H1 (cell line): Measurements from ENCODE around the gene TMEM187.

ENCODE experiments used
- BRCA1 ChIP-seq: IDR thresholded peaks from 2 replicates; pipeline ENCODE4 v1.6.1; 2012; ENCODE audit warnings: low read depth, low read length, improper control_type of control experiment
- JUN ChIP-seq: IDR thresholded peaks from 2 replicates; pipeline ENCODE4 v1.6.1; 2011; ENCODE audit warnings: low read depth, mild to moderate bottlenecking, improper control_type of control experiment, low read length
- JUND ChIP-seq: IDR thresholded peaks from 2 replicates; pipeline ENCODE4 v1.6.1; 2011; ENCODE audit warnings: mild to moderate bottlenecking, improper control_type of control experiment, low read length
- PHF8 ChIP-seq: fragments of 200-600 bp; sonication (generic); conservative IDR thresholded peaks from 2 replicates; pipeline ENCODE4 v1.7.1; 2012; ENCODE audit warnings: low read depth, mild to moderate bottlenecking, inconsistent platforms, low read length, moderate library complexity
- POLR2A ChIP-seq, 2 experiments: IDR thresholded peaks; 1 replicate in 1 of 2; 2 replicates in 1 of 2; pipeline ENCODE4 v1.6.1; 2011; ENCODE audit warnings: low read depth in 2 of 2, low read length in 2 of 2, mild to moderate bottlenecking in 2 of 2; ENCODE audit errors: control extremely low read depth in 1 of 2
- SP1 ChIP-seq: IDR thresholded peaks from 2 replicates; pipeline ENCODE4 v1.6.1; 2011; ENCODE audit warnings: low read depth, low read length
- ZNF274 ChIP-seq: IDR thresholded peaks from 2 replicates; pipeline ENCODE4 v1.7.0; 2012; ENCODE audit warnings: low read length, borderline replicate concordance; ENCODE audit errors: extremely low read depth

- TF ChIP-seq BRCA1 (no peak), JUN (no peak), POLR2A (IDR thresholded peaks at IDR 0.05; ENCODE audit: control extremely low read depth in 1 of 2, low read depth in 2 of 2, low read length in 2 of 2) (no peak), PHF8 (no peak), ZNF274 (no peak), JUND (no peak), SP1 (no peak)
These were observed 34.4 kb downstream of the TMEM187 start for GRCh38 chrX:154006947-154007346.
